ENCODE data around the gene DPY19L3.
A peak's percentile ranks its signal among the peaks of the same experiment; 100 is the strongest.
"Not testable (repeated sequence)": the region's sequence is repeated elsewhere in the genome, so short reads cannot be mapped to it uniquely, and the experiment has no call there.

Gene DPY19L3

DNA sequence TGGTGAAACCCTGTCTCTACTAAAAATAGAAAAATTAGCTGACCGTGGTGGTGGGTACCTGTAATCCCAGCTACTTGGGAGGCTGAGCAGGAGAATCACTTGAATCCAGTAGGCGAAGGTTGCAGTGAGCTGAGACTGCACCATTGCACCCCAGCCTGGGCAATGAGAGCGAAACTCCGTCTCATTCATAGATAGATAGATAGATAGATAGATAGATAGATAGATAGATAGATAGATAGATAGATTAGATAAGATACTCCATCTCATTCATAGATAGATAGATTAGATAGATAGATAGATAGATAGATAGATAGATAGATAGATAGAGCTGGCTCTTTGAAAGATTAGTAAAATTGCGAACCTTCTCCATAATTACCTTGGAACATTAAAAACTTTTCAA lies 42.0 kb downstream of the DPY19L3 start:
- not testable (repeated sequence) for DNase-seq

DNA sequence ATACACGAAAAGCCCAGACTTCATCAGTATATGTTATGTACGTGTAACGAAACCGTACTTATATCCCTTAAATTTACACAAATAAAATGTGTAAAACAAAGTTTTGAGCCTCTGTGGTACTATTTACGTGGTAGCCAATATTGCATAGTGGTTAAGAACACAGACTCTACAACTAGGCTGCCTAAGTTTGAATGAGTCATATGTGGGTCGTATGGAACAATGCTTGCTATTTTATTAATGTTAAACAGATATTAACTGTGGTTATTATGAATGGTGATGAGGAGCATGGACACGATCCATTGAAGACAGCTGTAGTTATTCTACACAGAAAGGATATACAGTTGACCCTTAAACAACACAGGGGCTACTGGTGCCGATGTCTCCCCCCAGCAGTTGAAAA lies 42.5 kb downstream of the DPY19L3 start:
- DNase-seq: no peak

GRCh38 chr19:32450217-32450616 lies 44.6 kb downstream of the DPY19L3 start:
- no peak for DNase-seq

- no peak for DNase-seq
Measured at GRCh38 chr19:32453736-32454135, 48.2 kb downstream of the DPY19L3 start.

- no peak for DNase-seq
Measured at GRCh38 chr19:32456406-32456805, 50.8 kb downstream of the DPY19L3 start.

- DNase-seq: no peak
Measured at GRCh38 chr19:32457571-32458158, 52.1 kb downstream of the DPY19L3 start.

- no peak for DNase-seq
Measured at GRCh38 chr19:32458500-32459123, 53.0 kb downstream of the DPY19L3 start.

- DNase-seq: no peak
Measured at GRCh38 chr19:32459204-32459865, 53.8 kb downstream of the DPY19L3 start.

- no peak for DNase-seq
Measured at GRCh38 chr19:32460476-32460875, 54.9 kb downstream of the DPY19L3 start.

GRCh38 chr19:32464279-32464678 lies 58.7 kb downstream of the DPY19L3 start:
- peak in 1 of 2 donors; percentile 23 for DNase-seq

- no peak for DNase-seq
Measured at GRCh38 chr19:32465176-32465575, 59.6 kb downstream of the DPY19L3 start.

GRCh38 chr19:32469795-32470194 lies 64.2 kb downstream of the DPY19L3 start:
- DNase-seq: no peak

DNA sequence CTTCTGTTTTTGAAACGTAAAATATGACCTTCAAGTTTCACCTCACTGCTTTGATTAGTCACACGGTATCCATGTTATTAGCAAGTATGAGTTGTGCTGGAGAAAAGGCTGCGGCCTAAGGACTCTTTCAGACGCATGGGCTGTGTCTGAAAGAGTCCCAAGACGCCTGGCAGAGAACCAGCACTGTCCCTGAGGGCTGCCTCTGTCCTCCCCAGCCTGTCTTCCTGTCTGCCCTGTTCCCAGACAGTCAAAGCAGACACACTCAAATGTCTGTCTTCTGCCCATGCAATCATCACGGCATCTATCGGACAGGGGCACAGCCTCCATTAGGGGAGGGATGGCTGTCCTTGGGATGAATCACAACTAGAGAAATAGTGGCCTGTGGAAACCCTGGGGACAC lies 65.5 kb downstream of the DPY19L3 start:
- DNase-seq: no peak

- DNase-seq: no peak
Measured at GRCh38 chr19:32471811-32472210, 66.2 kb downstream of the DPY19L3 start.

DNA sequence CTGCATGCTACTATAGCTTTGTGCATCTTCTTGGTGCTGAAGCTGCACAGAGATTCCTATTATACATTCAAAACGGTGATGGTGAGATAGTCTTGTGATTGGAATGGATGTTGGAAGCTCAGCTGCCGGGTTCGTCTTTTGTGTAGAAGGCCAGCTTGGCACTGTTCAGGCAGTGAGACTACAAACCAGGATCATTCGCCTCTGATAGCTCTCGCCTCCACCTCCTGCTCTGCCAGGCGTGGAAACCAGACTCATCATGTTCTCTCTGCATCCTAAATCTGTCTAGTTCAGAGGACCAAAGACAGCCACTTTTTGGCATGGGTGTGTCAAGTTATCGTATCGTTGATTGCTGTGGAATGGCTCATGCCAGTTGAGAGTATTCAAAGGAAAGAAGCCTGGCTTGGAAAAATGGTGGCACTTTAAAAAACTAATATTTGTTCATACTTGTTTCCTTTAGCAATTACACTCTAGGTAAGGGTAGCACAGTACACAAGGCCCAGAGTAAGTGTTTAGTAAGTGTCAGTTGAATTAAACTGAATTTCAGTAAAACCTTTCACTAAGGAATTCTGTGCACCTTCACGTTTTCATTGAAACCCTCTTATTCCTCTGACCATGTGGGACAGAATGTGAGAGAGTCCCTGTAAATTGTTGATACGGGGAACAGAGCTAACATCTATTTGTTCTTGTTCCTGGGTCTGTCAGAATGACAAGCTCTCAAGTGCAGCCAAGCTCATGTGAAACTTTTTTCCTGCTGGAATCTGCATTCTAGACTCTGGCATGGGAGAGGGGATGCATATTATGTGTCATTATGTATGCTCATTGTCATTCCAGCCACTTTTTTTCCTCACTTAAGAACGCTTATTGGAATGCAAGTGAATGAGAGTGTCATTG lies 69.8 kb downstream of the DPY19L3 start:
- DNase-seq: no peak

GRCh38 chr19:32476032-32476350 lies 70.4 kb downstream of the DPY19L3 start:
- DNase-seq: no peak

DNA sequence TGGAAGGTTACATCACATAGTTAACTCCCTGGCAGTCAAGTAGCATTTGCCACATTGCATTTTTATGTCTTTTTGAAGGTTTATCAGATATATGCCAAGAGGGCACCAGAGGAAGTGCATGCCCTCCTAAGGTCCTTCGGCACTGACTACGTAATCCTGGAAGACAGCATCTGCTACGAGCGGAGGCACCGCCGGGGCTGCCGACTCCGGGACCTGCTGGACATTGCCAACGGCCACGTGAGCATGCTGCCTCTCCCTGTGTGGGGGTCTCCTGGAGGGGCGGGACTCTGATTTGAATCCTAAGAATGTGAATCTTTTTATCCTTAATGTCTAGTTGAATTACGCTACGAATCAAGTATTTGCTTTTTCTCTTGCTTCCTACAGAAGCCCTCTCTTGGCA lies 74.8 kb downstream of the DPY19L3 start:
- DNase-seq: no peak

DNA sequence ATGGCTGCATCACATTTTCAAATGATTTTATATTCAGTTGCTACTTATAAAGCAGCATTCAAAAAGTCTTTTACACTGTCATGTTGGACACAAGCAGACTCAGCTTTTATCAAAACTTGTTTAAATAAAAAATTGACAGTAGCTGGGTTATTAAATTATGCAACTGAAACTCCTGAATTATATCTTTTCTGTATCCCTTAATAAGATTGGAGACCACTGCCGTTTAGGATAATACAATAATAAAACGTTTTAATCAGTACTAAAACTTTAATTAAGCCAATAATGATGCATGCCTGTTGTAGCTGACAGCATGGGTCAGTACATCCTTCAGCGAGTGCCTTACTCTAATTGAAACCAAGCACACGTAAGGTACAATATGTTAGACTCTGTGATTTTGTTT lies 78.0 kb downstream of the DPY19L3 start:
- no peak for DNase-seq

DNA sequence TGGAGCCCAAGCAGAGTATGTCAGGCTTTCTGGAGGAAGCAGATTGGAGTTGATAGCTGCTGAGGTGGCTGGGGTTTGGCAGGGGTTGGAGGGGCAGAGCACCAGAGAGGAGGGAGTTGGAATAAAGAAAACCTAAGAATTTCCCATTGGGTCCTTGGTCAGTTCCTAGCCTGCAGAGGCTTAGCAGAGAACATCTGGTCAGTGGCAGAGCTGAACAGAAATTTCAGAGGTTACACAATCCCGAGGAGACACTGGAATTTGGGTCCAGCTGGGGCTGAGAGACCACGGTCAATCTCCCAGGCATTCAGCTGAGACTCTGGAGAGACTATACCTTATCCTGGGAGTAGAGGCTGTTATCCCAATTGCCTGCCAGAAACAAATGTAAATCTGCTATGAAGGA lies 84.4 kb downstream of the DPY19L3 start:
- DNase-seq: no peak

GRCh38 chr19:32497391-32497790 lies 91.8 kb downstream of the DPY19L3 start:
- no peak for DNase-seq

DNA sequence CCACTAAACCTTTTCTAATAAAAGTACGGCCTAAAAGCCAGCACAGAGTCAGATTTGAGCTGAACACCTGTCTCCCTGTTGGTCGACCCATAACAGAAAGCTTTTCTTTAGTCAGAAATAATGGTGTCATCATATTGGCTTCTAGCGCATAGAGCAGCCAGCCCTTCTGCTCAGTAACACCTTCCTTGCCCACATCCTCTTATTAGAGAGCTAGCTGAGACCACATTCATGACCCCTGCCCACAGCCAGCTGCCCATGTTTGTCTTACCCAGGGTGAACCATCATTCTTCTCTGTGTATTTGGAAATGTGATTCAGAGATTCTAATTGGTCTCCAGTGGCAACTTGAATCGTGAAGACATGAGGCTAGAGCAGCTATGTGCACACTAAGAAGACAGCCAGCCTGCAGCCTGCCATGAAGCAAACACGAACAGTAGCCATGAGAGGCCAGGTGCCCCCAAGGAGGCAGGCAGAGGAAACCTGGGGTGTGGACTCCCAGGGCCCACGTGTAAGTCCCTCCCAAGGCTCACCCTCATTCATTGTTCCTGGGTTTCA lies 93.2 kb downstream of the DPY19L3 start:
- no peak for DNase-seq

DNA sequence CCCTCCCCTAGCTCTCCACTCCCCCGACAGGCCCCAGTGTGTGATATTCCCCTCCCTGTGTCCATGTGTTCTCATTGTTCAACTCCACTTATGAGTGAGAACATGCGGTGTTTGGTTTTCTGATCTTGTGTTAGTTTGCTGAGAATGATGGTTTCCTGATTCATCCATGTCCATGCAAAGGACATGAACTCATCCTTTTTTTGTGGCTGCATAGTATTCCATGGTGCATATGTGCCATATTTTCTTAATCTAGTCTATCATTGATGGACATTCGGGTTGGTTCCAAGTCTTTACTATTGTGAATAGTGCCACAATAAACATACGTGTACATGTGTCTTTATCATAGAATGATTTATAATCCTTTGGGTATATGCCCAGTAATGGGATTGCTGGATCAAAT lies 106.9 kb downstream of the DPY19L3 start:
- not testable (repeated sequence) for DNase-seq

DNA sequence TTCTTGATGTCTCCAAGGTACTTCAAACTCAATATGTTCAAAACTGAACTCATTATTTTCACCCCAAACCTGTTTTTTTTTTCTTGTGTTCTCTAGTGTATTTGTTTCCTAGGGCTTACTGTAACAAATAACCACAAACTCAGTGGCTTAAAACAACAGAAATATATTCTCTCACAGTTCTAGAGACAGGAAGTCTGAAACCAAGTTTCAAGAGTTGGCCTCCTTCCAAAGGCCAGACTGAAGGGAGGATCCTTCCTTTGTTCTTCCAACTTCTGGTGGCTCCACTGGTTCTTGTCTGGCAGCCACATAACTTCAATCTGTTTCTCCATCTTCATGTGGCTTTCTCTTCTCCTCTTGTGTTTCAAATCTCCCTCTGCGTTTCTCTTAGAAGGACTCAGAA lies 113.5 kb downstream of the DPY19L3 start:
- DNase-seq: no peak
